GM06990 (cell line): ENCODE measurements around the gene PDGFRB.

ENCODE experiments used
- DNase-seq: peaks from one replicate; pipeline ENCODE4 v3.0.0-alpha.2; 2011; ENCODE audit not compliant: insufficient read length; ENCODE audit errors: extremely low read depth
- H3K27me3 ChIP-seq: replicated peaks from 2 replicates; pipeline ENCODE4 v1.6.0; 2011; ENCODE audit warnings: low read length; ENCODE audit not compliant: control insufficient read depth, insufficient read depth
- H3K36me3 ChIP-seq: 2 replicates; pipeline ENCODE4 v1.5.1; 2011; ENCODE audit warnings: low read length; ENCODE audit not compliant: control insufficient read depth, insufficient read depth
- H3K4me3 ChIP-seq: replicated peaks from 2 replicates; pipeline ENCODE4 v1.5.1; 2011; ENCODE audit warnings: low read depth, mild to moderate bottlenecking, control low read depth, low read length
- CTCF ChIP-seq: IDR thresholded peaks from 2 replicates; pipeline ENCODE4 v1.5.1; 2011; ENCODE audit warnings: low read length, control low read depth, mild to moderate bottlenecking, inconsistent platforms; ENCODE audit not compliant: insufficient read depth, poor library complexity, severe bottlenecking

PDGFRB gene

GRCh38 chr5:150077996-150078801, 77.4 kb downstream of the PDGFRB start:
- H3K36me3 ChIP-seq = no peaks in the 10 kb centered on the region
- H3K27me3 ChIP-seq = no peaks in the 10 kb centered on the region; the same call in 1 of the 2 replicates
- no peak overlapping the region for H3K4me3 ChIP-seq
- DNase-seq = no peak
- TF ChIP-seq CTCF = no peak

- no peak for TF ChIP-seq CTCF
- Histone ChIP-seq H3K4me3 (no peak overlapping the region), H3K36me3 (no peaks in the 10 kb centered on the region), H3K27me3 (no peaks in the 10 kb centered on the region; the same call in 1 of the 2 replicates)
- DNase-seq = no peak
Measured at GRCh38 chr5:150077060-150077459, 78.6 kb downstream of the PDGFRB start.

- no peaks in the 10 kb centered on the region; the same call in 1 of the 2 replicates for H3K27me3 ChIP-seq
- DNase-seq = no peak
- peak; percentile 20 for TF ChIP-seq CTCF
- no peaks in the 10 kb centered on the region for H3K36me3 ChIP-seq
- no peak overlapping the region for H3K4me3 ChIP-seq
Measured at GRCh38 chr5:150075806-150076205, 79.8 kb downstream of the PDGFRB start.

- no peak for DNase-seq
- Histone ChIP-seq H3K27me3 (no peaks in the 10 kb centered on the region; the same call in 1 of the 2 replicates), H3K4me3 (no peak overlapping the region), H3K36me3 (no peaks in the 10 kb centered on the region)
- no peak for TF ChIP-seq CTCF
Measured at GRCh38 chr5:150075233-150075632, 80.4 kb downstream of the PDGFRB start.

- H3K36me3 ChIP-seq = no peaks in the 10 kb centered on the region
- no peaks in the 10 kb centered on the region; the same call in 1 of the 2 replicates for H3K27me3 ChIP-seq
- no peak for TF ChIP-seq CTCF
- DNase-seq = no peak
- H3K4me3 ChIP-seq = no peak overlapping the region
Measured at GRCh38 chr5:150073677-150074076, 82.0 kb downstream of the PDGFRB start.
